Nephron progenitor cell (in vitro differentiated cells): ENCODE results near the gene MRPL23.

Experiments
- DNase-seq: peaks from one replicate; pipeline ENCODE4 v3.0.0; 2021
- H3K27ac Mint-ChIP-seq: 2 replicates; pipeline ENCODE4 v1.8.0; 2021; ENCODE audit warnings: mild to moderate bottlenecking, moderate library complexity, mixed read lengths
- H3K27me3 Mint-ChIP-seq: 2 replicates; pipeline ENCODE4 v1.8.0; 2021; ENCODE audit warnings: mild to moderate bottlenecking, low read depth, mixed read lengths; ENCODE audit not compliant: poor library complexity
- H3K36me3 Mint-ChIP-seq: 2 replicates; pipeline ENCODE4 v1.8.0; 2021; ENCODE audit warnings: low read depth, mixed read lengths
- H3K4me1 Mint-ChIP-seq: 2 replicates; pipeline ENCODE4 v1.8.0; 2021; ENCODE audit warnings: mixed read lengths
- H3K4me3 Mint-ChIP-seq: 2 replicates; pipeline ENCODE4 v1.8.0; 2021; ENCODE audit warnings: mild to moderate bottlenecking, moderate library complexity, mixed read lengths
- H3K9me3 Mint-ChIP-seq: 2 replicates; pipeline ENCODE4 v1.8.0; 2021; ENCODE audit warnings: mild to moderate bottlenecking, moderate library complexity, mixed read lengths
- TF ChIP-seq, protein P1 (sequence below): fragments of 200-600 bp; sonication (generic); IDR thresholded peaks from 2 replicates; pipeline ENCODE4 v1.5.0; 2021; ENCODE audit warnings: antibody characterized with exemption

MRPL23 gene

DNA sequence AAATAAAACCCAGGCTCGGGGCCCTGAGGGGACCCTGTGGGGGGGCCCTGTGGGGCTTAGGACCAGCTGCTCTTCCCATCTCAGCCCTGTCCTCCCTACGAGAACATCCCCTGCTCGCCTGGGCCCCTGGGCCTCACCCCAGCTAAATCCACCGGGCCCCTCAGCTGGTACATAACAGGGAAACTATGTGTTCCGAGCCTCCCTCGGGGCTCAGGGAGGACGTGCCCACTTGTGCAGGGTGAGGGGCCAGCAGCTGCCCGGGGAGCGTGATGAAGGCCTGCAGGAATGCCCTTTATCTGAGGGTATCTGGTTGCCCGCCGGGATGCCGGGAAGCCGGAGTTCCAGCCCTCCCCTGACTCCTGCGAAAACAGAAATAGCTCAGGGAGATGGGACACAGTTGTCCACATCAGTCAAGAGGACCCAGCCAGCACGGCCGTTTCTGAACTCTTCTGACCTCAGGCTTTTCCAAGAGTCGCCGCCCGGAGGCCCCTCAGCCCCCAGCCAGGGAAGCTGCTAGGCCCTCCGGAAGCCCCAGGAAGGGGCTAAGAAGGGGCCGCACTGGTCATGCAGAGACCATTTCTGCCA, 20.6 kb downstream of the MRPL23 start:
- TF ChIP-seq, protein P1, sequence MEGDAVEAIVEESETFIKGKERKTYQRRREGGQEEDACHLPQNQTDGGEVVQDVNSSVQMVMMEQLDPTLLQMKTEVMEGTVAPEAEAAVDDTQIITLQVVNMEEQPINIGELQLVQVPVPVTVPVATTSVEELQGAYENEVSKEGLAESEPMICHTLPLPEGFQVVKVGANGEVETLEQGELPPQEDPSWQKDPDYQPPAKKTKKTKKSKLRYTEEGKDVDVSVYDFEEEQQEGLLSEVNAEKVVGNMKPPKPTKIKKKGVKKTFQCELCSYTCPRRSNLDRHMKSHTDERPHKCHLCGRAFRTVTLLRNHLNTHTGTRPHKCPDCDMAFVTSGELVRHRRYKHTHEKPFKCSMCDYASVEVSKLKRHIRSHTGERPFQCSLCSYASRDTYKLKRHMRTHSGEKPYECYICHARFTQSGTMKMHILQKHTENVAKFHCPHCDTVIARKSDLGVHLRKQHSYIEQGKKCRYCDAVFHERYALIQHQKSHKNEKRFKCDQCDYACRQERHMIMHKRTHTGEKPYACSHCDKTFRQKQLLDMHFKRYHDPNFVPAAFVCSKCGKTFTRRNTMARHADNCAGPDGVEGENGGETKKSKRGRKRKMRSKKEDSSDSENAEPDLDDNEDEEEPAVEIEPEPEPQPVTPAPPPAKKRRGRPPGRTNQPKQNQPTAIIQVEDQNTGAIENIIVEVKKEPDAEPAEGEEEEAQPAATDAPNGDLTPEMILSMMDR = no peak

DNA sequence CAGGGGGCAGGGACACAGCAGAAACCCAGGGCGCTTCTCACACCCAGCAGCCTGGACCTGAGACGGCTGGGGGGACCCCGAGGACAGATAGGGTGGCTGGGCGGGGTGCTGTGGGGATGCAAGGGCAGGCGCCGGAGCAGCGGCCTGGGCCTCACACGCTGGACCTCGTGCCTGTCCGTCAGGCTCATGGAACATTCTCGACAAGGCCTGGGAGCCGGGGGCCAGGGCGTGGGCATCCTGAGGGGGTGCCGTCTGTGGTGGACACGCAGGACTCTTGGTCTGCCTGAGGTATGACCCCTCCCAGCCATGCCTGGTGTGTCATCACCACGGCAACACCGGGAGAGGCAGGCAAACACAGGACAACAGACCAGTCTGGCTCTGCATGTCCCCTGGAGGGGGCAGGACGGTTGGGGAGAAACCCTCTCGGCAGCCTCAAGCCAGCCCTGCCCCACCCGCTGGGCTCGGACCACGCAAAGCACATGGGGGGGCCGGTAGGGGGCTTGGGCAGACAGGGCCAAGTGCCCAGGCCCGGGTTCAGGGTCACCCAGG, 21.4 kb downstream of the MRPL23 start:
- TF ChIP-seq, protein P1 = no peak
- no peaks in the 10 kb centered on the region for H3K27me3 Mint-ChIP-seq
- H3K27ac Mint-ChIP-seq = no peak overlapping the region
- H3K4me1 Mint-ChIP-seq = no peaks in the 10 kb centered on the region
- H3K9me3 Mint-ChIP-seq = no peaks in the 10 kb centered on the region
- no peak for DNase-seq
- H3K36me3 Mint-ChIP-seq = no peaks in the 10 kb centered on the region
- no peak overlapping the region for H3K4me3 Mint-ChIP-seq

More for the DNA sequence above, 20.6 kb downstream of the MRPL23 start:
- Mint-ChIP-seq H3K9me3 (no peaks in the 10 kb centered on the region), H3K27ac (no peak overlapping the region), H3K36me3 (no peaks in the 10 kb centered on the region), H3K27me3 (no peaks in the 10 kb centered on the region), H3K4me3 (no peak overlapping the region), H3K4me1 (no peaks in the 10 kb centered on the region)
- no peak for DNase-seq

DNA sequence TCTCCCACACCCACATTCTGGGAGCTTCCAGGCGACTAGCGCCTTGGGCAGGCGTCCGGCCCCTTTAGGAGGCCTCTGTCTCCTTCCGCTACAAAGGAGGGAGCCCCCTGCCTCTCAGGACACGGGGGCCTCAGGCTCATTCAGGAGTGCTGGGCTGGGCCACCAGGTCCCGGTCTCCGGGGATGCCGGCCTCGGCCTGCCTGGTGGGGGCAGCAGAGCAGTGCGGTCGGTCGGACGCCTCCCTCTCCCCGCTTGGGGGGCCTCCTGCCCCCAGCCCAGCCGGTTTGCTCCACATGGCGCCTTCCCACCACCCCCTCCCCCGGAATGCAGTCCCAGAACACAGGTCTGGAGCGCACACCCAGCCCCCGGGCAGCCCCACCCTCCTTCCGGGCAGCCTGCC, 21.9 kb downstream of the MRPL23 start:
- DNase-seq = no peak
- H3K4me3 Mint-ChIP-seq = no peak overlapping the region
- TF ChIP-seq, protein P1 = no peak
- no peaks in the 10 kb centered on the region for H3K36me3 Mint-ChIP-seq
- no peaks in the 10 kb centered on the region for H3K27me3 Mint-ChIP-seq
- no peak overlapping the region for H3K27ac Mint-ChIP-seq
- no peaks in the 10 kb centered on the region for H3K9me3 Mint-ChIP-seq
- H3K4me1 Mint-ChIP-seq = no peaks in the 10 kb centered on the region

DNA sequence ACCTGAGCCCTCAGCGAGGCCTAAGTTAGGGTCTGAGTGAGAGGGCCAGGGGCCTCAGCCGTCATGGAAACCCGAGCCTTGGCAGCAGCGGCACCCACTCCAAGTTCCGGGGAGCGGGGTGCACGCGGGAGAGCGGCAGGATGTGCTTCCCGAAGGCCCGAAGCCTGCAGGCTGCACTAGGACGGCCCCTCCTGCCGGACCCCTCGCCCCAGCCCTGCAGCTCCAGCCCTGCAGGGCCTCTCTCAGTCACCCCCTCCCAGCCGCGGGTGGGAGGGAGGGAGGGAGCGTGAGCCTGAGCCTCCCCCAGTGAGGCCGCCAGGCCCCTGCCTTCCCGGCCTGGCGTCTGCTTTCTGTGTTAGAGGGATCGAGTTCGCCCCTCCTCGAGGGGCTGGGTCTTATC, 22.6 kb downstream of the MRPL23 start:
- TF ChIP-seq, protein P1 = no peak
- Mint-ChIP-seq H3K4me1 (no peaks in the 10 kb centered on the region), H3K36me3 (no peaks in the 10 kb centered on the region), H3K4me3 (no peak overlapping the region), H3K9me3 (no peaks in the 10 kb centered on the region), H3K27me3 (no peaks in the 10 kb centered on the region), H3K27ac (no peak overlapping the region)
- no peak for DNase-seq

DNA sequence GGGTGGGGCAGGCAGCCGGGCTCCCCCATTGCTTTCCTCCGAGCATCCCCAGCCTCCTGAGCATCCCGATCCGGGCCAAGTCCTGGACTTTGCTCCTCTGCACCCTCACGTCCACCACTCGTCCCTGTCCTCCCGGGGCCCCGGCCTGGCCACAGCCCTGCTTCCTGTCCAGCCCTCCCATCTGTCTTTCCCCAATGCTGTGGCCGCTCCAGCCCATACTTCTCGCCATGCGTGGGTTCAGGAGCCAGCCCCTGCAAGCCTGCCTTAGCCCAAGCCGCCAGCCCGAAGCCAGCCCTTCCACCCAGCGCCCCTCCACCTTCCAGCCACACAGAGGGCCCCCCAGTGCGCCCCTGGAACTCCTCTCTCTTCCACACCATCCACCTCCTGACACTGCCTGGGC, 23.8 kb downstream of the MRPL23 start:
- H3K4me1 Mint-ChIP-seq = no peaks in the 10 kb centered on the region
- H3K27me3 Mint-ChIP-seq = no peaks in the 10 kb centered on the region
- no peaks in the 10 kb centered on the region for H3K36me3 Mint-ChIP-seq
- DNase-seq = no peak
- H3K27ac Mint-ChIP-seq = no peak overlapping the region
- no peaks in the 10 kb centered on the region for H3K9me3 Mint-ChIP-seq
- TF ChIP-seq, protein P1 = no peak
- no peak overlapping the region for H3K4me3 Mint-ChIP-seq

DNA sequence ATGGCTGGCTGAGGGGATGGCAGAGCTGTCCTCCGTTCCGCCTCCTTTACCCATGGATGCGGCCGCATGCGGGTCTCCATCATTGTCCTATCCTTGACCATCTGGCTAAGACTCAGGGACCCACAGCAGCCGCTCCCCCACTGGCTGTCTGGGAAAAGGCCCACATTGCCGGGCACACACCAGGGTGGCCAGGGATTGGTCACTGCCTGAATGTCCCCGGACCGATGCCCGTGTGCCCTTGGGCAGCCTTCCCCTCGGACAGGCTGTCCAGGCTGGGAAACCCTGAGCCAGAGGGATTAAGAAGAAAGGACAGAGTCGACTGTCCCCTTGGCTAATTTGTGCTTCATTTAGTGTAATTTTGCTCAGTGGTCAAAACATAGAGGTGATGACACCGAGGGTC, 28.1 kb downstream of the MRPL23 start:
- Mint-ChIP-seq H3K4me3 (no peak overlapping the region), H3K9me3 (no peaks in the 10 kb centered on the region), H3K27ac (no peak overlapping the region), H3K27me3 (no peaks in the 10 kb centered on the region), H3K36me3 (no peaks in the 10 kb centered on the region), H3K4me1 (no peaks in the 10 kb centered on the region)
- no peak for DNase-seq
- TF ChIP-seq, protein P1 = no peak
